Activated T-helper 9 cell treated with anti-CD3 and anti-CD28 coated beads, Interleukin-2, amount 50 U/mL, for 16 hours (primary cell): Measurements from ENCODE around the gene ARSJ.

ENCODE experiments used
- DNase-seq: peaks from one replicate; pipeline ENCODE4 v3.0.0-alpha.2; 2020; ENCODE audit warnings: low read depth

ARSJ gene

GRCh38 chr4:113987382-113987941 lies 8.0 kb upstream of the ARSJ start:
- no peak for DNase-seq

- no peak for DNase-seq
Measured at GRCh38 chr4:113982181-113982580, 2.7 kb upstream of the ARSJ start.

DNA sequence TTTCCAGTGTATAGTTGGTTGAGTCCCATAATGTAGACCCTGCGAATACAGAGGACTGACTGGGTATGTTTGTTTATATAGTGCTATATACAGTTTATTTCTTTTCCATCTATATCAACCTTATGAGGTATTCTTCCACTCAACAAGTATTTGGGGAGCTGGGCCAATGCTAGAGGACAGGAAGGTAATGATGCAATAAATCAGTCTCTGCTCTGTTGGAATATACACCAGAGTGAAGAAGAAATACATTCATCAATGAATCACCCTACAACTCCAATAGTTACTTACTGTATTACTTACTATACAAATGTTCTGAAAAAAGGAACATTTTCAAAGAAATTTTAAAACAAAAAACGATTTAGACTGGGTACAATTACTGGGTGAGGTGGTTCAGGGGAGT lies 2.1 kb upstream of the ARSJ start:
- no peak for DNase-seq

DNA sequence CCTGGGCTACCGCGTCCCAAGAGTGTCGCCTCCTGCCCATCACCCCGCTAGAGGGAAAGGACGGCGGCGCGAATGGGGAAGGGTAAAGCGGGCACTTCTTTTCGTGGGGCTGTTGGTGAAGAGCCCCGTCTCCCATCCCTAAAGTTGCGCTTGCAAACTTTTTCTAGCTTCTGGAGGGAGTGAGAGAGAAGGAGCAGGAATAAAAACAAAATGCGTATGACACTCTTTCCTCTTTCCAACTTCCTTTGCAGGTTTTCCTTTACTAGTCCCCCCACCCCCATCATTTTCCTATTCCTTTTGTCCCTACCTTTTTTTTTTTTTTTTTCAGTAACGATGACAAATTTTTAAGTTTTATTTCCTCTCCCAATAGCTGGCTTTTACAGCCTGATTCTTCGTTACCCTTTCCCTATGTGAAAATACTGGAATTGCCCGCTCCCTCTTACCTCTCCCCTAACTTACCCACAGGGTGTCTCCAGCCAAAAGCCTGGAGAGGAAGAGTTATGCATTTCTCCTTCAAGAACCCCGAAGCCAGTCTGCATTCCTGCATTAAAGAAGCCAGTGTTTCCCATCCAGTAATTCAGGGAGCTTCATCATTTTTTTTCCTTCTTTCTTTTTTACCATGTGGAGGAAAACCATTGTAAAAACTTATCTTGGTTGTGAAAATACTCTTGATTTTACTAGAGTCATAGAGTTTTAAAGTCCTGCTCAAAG lies 613 bp upstream of the ARSJ start:
- DNase-seq: no peak

DNA sequence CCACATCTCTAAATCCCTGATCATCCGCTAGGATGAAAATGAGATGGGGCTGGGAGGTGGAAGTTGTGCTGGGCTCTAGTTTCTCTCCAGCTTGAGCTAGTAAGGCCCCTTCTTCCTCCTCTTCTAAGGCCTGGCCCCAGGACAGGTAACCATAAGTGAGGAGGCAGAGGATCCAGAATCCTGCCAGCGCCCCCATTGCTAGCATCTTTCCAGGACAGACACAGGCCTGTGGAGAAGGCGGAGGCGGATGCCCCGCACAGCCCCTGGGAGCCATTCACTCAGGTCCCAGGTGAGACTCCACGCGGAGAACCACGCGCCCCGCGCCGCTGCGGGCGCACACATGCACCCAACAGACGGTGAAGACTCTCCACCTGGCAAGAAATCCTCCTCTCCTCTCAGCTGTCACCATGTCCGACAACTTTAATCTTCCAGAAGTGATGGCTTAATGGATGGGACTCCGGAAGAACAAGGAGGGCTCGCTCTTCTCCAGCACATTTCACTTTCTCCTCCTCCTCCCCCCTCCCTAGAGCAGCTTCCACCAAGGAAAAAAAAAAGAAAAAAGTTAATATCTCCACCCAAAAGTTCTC lies 793 bp downstream of the ARSJ start:
- DNase-seq: no peak

GRCh38 chr4:113978105-113978504 lies 1.3 kb downstream of the ARSJ start:
- DNase-seq: no peak

DNA sequence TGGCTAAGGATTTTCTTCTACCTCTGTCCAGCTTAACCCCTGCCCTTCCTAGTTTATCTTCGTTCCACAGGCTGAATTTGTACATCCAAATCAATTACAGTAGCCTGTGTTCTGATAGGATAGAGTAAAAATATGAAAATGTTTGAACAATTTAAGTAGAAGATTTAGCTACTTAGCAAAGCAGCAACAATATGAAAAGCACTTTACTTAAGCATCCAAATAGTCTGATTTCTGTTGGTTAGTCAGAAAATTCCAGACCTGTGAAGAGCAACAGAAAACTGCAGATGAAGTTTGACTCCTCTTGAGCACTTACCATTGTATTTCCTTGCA lies 2.0 kb downstream of the ARSJ start:
- no peak for DNase-seq

DNA sequence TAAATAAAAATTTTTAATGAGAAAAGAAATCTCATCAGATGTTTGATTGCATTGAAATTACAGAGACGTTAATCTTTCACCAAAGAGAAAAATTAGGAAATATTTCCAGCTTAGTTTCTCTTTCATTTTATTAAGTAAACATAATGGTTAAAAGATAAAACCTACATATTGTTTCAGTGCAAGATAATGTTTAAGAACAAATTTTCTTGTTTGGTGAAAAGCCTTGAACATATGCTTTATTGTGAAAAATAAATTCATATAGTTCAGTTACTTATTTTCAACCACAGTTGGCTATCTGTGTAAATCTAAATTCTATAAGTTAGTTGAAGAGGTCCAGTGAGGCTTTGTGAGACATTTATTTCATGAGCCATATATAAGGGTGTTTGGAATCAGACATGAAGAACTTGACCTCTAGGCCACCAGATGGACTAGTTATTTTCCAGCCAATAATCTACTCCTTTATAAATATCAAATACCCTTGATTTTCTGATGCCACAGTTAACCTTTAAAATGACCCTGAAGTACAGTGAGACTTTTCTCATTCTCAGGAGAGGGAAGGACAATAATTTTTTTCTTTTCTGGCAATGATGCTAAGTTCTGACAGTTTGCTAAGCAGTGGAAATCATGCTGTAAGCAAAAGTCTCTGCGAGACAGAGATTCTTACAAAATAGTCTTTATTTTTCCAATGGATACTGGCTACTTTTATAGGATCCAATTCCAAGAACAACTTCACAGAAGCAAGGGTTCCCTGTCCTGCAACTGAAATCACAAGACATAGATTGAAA lies 2.5 kb downstream of the ARSJ start:
- DNase-seq: no peak

GRCh38 chr4:113975578-113975977 lies 3.9 kb downstream of the ARSJ start:
- DNase-seq: no peak

DNA sequence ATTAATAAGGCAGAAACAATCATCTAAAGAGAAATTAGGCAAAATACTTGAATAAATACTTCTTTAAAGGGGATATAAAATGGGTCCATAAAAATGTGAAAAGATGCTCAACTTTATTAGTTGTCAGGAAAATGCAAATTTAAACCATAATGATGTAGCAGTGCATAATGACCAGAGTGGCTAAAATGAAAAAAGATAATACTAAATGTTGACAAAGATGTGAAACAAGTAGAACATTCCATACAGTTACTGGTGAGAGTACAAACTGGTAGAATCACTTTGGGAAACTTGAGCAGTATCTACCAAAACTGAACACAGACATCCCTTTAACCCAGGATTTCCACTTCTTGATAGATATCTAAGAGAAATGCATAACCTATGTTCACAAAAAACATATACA lies 5.0 kb downstream of the ARSJ start:
- DNase-seq: no peak

GRCh38 chr4:113973345-113973744 lies 6.1 kb downstream of the ARSJ start:
- no peak for DNase-seq

- no peak for DNase-seq
Measured at GRCh38 chr4:113972781-113973180, 6.7 kb downstream of the ARSJ start.

- no peak for DNase-seq
Measured at GRCh38 chr4:113971706-113972360, 7.6 kb downstream of the ARSJ start.

DNA sequence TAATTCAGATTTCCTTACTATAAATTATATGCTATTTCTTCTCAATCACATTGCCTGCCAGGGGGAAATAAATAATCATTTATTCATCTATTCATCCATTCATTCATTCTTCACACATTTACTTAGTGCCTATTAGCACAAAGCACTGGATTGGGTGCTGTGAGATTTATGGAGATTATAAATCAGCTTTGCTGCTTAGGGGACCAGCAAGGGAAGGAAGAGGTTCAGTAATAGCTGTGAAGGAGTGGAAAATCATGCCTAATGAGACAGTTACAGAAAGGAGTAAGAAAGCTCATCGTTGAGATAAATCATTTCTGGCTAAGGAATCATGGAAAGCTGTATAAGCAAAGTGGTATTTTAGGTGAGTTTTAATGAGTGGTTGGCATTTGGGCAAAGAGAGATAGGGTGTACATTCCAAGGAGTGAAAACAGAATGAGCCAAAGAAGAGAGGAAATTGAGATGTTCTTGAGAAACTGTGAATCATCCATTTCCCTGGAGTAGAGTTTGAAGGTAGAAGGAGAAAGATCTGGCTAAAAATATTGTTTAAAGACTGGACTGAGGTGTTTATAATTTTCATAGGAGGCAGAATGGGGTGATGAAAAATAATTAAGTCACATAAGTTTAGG lies 9.6 kb downstream of the ARSJ start:
- no peak for DNase-seq

DNA sequence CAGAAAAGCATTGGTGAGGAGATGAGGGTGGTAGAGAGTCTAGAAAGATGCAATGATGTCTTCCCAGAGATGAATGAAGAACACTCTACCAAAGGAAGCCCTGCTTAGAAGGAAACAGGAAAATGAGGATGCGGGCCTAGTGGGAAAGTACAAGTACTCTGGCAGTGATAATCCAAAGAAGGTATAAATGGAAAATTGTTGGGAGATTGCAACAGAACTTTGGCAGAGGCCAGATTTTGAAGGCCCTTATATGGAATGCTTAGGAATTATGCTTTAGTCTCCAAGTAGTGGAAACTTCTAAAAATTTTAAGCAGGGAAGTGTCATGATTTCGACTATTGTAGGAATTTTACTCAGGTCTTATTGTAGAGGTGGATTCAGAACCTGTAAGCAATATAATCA lies 11.0 kb downstream of the ARSJ start:
- DNase-seq: no peak

DNA sequence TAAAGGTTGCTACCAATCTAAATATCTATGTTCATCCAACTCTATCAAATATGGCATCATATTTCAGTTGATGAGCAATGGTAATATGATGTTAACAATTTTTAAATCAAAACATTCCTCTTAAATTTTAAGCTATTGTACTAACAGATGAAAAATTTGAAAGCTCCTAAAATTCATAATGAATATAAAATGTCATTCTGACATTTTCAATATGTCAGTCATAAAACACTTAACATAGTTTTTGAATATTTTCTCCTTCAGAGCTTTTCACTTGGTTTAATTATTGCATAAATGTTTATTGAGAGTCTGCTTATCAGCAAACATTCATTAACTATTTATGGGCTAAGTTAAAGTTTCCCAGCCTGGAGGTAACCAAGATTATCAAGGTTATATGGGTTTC lies 11.8 kb downstream of the ARSJ start:
- no peak for DNase-seq

DNA sequence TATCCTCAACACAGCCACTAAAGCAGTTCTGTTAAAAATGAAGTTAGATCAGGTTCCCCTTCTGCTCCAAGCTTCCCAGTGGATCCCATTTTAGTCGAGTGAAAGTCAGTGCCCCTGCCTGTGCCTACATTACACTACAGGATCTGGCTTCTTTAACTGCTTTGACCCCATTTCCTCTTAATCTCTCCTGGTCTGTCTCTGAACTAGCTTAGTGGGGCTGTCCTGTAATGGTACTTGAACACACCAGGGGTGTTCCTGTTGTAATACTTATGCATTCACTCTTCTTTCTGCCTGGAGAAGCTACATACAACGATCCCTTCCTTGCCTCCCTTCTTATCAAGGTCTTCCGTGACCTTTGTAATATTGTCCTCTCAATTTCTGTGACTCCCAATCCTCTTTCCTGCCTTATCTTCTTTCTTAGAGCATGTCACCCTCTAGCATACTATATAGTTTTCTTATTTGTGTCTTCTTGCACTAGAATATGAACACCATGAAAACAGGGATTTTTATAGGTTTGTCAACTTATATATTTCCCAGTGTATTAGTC lies 16.7 kb downstream of the ARSJ start:
- no peak for DNase-seq

GRCh38 chr4:113962016-113962347 lies 17.5 kb downstream of the ARSJ start:
- no peak for DNase-seq

- no peak for DNase-seq
Measured at GRCh38 chr4:113960684-113961321, 18.6 kb downstream of the ARSJ start.

DNA sequence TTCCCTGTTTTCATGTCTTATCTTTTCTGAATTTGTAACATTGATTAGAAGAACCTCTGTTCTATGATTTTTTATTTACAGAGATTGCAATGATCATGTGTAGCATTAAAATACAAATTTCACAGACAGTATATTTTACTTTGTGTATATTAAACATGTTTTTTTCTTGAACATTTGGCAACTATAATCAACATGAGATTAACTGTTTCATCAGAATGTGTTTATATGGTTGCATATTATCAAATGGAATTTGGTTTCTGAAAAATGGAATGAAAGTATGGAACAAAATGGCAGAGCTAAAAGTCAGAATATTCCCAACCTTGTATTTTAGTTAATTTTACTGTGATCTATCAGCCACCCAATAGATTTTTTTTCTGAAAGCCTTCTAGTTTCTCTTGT lies 19.9 kb downstream of the ARSJ start:
- DNase-seq: no peak

- DNase-seq: no peak
Measured at GRCh38 chr4:113958766-113959538, 20.5 kb downstream of the ARSJ start.
